Subcutaneous adipose tissue (tissue), 4 donors: Measurements from ENCODE around the gene ZC2HC1B. TPM values are rescaled to one million over a fixed set of nuclear protein-coding genes. Genes with fewer than 3 reads are reported as not detected.

ENCODE experiments used
- total RNA-seq, 4 donors: library from RNA; depleted of rRNA; stranded (reverse); fragments of >200 nt; gene quantifications; one replicate each; pipeline ENCODE4 v1.1.0, GENCODE V29; 2016
- TF ChIP-seq, protein P1 (sequence below): fragments of 450-650 bp; IDR thresholded peaks from one replicate; pipeline ENCODE4 v1.5.1; 2016; ENCODE audit warnings: low read depth, mild to moderate bottlenecking, control low read depth, antibody characterized with exemption, moderate library complexity

Gene ZC2HC1B
- total RNA-seq, 4 donors from 2014 or later = not detected

DNA sequence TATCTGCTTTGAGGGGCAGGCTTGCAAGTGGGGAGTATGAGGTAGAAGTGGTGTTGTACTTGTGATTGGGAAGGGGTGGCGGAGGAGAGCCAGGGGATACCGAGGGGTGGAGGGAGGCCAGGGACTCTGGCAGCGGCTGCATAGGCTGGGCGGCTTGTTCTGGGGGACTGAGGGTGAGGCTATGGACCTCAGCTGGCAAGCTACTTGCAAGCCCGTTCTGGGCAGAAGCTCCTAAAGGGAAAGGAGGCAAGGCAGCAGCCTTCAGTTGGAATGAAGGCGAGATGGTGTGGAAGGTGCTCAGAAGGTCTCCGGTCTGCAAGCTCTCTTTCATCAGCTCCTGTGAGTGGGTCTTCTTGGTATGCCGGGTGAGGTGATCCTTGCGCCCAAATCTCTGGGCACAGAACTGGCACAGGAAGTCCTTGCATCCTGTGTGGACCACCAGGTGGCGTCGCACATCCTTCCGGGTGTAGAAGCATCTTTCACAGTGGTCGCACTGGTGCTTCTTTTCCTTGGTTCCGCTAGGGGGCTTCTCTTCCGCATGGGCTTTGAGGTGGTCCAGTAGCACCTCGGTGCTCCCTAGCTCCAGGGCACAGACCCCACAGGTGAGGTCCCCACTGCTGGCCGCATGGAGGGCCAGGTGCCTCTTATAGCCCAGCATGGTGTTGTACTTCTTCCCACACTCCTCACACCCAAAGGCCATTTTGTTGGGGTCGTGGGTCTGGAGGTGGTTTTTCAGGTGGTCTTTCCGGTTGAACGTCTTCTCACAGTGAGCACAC, 77.8 kb downstream of the ZC2HC1B start:
- TF ChIP-seq, protein P1, sequence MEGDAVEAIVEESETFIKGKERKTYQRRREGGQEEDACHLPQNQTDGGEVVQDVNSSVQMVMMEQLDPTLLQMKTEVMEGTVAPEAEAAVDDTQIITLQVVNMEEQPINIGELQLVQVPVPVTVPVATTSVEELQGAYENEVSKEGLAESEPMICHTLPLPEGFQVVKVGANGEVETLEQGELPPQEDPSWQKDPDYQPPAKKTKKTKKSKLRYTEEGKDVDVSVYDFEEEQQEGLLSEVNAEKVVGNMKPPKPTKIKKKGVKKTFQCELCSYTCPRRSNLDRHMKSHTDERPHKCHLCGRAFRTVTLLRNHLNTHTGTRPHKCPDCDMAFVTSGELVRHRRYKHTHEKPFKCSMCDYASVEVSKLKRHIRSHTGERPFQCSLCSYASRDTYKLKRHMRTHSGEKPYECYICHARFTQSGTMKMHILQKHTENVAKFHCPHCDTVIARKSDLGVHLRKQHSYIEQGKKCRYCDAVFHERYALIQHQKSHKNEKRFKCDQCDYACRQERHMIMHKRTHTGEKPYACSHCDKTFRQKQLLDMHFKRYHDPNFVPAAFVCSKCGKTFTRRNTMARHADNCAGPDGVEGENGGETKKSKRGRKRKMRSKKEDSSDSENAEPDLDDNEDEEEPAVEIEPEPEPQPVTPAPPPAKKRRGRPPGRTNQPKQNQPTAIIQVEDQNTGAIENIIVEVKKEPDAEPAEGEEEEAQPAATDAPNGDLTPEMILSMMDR = no peak

DNA sequence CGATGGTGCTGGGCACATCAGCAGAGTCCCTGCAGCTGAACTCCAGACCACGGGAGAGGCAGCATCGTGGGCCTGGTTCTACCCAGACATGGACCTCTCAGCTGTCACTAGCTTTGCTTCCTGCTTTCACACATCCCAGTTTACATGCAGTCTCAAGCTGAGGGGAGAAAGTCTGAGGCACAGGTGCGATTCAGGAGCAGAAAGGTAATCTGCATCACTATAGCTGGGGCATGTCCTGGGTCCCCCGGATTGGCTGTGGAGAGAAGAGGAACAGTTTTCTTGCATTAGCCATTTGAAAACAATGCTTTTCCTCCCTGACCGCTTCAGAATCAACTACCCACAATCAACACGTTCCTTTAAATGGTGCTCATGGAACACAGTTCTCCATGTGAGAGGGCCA, 83.9 kb downstream of the ZC2HC1B start:
- TF ChIP-seq, protein P1 = no peak

DNA sequence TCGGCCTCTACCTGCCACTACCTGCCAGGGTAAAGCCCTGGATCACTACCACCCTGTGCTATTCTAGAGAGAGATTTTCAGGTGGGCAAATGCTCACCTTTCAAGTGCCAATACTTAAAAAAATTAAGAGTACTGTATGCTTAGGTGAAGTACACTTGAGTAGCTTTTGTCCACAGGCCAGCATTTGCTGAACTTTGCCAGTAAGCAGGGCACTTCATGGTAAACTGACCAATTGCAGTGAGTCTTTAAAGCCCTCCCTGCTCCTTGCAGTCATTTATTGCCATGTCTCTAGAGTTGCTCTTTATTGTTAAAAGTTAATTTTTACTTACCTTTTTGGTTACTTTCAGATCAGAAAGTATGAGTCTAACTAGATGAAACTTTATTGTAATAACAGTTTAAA, 85.3 kb downstream of the ZC2HC1B start:
- TF ChIP-seq, protein P1 = no peak

DNA sequence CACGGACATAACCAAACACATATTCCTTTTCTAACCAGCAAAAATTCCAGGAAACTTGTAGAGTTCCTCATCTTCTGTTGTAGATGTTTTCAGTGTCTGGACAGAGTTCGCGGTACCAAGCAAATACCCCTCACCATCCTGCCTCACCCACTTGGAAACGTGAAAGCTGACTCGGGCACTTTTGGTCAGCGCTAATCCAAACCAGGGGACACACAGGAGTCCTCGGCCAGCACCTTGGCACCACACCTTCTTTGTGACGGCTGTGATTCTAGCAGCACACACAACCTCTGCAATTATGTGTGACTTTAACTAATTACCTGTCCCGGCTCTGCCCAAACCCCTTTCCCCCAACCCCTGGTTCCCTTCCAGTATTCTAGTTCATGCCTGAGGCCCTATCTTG, 85.7 kb downstream of the ZC2HC1B start:
- TF ChIP-seq, protein P1 = no peak

DNA sequence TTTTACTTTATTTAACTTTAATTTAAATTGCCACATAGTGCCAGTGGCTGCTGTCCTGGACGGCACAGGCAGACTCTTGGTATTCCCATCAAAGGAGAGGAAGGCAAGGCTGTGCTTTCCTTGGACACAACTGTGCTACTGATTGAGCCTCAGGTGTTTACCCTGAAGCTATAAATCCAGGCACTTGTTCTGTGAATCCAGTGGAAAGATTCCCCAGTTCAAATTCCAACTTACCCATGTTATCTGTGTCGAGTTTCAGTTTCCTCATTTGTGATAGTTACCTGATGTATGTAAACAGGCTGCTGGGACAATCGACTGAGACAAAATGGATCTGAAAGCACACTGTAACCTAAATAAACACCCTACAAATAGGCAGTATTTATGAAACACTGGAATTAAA, 86.6 kb downstream of the ZC2HC1B start:
- TF ChIP-seq, protein P1 = no peak

DNA sequence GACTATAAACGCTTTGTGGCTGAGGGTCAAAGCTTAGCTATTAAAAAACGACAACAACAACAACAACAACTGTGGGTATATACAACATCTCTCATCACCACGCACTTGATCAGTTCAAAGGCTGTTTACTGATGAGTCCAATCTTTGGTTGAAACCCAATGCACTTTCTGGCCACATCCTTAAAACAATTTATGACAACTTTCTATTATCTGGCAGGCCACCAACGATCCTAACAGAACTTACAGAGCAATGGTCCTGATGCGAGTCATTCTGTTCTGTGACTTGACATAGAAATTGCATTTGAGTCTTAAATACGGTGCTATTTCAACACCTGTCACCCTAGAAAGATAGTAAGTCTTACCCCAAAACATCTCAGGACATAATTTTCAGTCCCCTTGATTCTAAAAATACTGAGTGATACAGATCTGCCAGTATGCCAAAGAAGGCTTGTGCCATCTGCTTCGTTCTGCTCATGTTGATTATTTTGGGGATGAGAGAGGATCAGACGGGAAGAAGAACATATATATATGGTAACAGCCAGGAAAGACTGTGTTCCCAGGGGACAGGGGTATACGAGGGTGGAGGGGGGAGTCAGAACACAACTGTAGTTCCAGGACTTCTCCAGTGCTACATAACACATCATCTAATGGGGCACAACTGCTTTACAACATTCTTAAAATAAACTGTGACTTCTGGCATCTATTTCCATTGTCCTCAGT, 87.9 kb downstream of the ZC2HC1B start:
- TF ChIP-seq, protein P1 = no peak

DNA sequence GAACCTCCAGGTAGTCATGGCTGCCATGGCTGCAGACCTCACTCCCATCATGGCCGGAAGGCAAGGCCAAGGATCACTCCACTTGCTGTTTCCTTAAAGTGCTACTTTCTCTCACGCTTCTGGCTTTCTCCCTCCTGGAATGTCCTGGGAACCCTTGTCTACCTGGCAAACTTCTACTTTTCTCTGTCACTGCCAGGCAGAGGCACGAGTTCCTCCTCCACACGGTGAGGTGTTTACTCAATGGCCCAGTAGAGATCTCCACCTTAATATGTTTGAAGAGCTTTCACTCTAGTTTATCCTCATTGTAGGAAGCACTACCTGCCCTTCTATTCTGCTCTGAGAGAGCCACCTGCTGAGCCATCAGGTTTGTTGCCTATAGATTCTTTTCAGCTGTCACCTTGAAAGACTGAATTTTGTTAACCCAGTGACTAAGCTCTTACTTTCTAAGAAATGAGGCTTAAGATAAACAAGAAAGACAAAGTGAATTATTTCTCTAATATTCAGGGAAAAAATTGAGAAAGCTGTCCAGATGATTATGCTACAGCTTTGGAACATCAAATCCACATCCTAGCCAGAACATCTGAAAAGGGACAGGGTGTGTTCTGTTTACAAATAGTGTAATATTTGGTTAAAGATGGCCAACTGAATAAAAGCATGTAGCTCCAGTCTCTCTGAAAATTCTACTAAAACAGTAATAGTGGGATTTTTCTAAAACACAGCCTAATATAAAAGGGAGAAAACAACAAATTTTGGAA, 88.8 kb downstream of the ZC2HC1B start:
- TF ChIP-seq, protein P1 = no peak
